OCI-M1 (cell line): ENCODE measurements around the gene RGL3.
"Not testable (repeated sequence)": the region's sequence is repeated elsewhere in the genome, so short reads cannot be mapped to it uniquely, and the experiment has no call there.

Source experiments
- DNase-seq: peaks from one replicate; lab custom pipeline; 2025; lab: John Stamatoyannopoulos, UW

RGL3 gene

DNA sequence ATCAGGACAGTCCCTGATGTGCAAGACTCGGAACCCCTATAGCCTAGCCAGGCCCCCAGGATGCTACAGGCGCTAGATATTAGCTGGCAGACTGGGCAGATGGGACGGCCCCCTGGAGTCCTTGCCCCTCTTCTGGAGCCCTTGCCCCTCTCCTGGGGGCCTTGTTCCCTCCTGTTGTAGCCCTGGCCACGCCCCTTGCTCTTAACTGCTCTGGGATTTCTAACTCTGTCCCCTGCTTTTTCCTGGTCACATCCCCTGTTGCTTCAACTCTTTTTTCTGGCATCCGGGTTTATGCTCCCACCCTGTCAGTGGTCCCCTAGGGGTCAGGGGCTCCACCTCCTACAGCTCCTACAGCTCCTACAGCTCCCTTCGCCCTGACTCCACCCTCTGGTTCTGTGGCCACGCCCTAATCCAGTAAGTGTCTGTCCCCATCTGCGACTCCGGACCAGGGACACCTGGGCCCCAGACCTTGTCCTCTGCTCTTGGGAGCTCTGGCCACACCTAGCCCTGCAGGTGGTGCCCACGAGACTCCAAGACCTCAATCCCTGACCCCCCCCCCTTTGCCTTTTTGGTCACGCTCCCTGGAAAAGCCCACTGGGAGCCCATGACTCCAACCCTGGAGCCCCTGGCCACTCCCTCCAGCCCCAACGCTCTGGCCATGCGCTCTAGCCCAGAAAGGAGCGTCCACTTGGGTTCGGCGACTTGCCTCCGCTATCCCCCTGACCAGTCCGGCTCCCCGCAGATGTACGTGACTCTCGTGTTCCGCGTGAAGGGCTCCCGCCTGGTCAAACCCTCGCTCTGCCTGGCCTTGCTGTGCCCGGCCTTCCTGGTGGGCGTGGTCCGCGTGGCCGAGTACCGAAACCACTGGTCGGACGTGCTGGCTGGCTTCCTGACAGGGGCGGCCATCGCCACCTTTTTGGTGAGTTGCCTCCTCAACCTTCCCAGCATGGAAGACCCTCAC is 57.1 kb downstream of the RGL3 start:
- DNase-seq = no peak

DNA sequence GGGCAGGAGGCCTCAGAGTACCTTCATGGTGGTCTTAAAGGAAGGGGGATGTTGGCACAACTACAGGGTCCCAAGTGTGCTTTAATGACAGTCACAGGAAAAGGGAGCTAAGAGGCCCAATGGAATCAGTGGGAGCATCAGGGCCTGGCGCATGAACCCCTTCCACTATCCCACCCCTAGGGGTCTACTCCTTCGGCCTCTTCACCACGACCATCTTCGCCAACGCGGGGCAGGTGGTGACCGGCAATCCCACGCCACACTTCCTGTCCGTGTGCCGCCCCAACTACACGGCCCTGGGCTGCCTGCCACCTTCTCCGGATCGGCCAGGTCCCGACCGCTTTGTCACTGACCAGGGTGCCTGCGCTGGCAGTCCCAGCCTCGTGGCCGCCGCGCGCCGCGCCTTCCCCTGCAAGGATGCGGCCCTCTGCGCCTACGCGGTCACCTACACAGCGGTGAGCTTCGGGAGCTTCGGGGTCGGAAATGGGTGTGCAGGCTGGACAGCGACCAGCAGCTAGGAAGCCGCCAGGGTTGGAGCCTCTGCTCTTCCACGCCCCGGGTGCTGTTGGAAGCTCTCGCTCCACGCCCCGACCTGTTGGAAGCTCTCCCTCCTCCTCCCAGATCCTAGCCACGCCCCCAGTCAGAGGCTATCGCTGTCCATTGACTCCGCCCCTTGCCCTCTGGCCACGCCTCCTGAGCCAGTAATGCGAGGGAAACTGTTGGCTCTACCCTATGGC is 57.9 kb downstream of the RGL3 start:
- peak; percentile 70 for DNase-seq

DNA sequence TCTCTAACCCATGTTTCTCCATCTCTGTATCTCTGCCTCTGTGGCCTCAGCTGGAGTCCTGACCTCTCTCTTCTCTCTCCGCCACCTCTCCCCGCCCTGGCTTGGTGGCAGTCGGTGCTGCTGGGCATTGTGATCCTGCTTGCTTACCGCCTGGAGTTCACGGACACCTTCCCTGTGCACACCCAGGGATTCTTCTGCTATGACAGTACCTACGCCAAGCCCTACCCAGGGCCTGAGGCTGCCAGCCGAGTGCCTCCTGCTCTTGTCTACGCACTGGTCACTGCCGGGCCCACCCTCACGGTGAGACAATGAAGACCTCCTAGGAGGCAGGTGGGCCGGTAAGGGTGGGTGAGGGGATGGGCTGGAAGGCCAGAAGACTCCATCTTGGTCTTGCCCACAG is 59.7 kb downstream of the RGL3 start:
- DNase-seq = no peak

DNA sequence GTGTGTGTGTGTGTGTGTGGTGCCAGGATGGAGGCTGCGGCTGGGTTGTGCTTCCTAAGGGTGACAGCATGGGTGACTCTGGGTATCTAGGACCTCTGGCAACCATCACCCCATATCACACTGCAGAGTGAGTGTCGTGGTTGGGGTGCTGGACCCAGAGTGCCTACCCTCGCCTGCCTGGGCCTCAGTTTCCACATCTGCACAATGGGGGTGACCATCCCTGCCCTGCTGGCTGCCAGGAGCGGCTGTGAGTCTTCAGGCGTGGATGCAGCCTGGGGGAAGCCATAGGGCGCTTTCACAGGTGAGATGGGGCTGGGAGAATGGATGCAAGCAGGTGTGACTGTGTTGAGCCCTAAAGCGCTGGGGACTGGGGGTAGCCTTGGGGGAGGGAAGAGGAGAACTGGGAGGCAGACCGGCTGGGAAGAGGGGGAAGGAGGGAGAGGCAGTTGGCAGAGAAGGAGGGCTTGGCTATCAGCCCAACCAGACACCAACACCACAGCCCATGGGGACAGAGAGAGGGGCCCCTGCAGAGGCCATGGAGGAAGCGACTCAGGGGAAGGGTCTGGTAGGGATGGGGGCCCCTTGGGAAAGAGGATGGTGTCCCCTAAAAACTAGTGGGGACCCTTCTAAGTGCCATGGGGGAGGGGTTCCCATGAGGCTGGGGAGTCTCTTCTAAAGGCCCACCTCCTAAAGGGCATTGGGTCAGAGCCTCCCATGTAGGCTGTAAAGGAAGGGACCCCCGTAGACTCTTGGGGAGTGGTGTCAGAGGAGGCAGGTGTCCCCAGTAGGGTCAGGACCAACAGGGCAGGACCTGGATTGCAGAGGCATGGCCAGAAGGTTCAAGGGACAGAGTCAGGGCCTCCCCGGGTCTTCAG is 62.2 kb downstream of the RGL3 start:
- no peak for DNase-seq

DNA sequence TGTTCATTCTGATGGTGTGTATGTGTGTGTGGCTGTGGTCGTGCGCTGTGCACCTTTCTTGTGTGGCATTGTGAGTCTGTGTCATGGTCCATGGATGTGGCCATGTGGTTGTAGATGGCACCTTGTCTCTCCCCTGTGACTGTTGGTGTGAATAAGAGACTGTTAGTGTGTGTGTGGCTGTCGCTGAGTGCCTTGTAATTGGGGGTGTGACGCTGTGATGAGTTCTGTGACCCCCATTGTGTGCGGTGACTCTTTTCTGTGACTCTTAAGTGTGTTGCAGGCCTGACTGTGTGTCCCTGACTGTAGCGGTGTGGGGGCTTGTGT is 63.1 kb downstream of the RGL3 start:
- DNase-seq = no peak

DNA sequence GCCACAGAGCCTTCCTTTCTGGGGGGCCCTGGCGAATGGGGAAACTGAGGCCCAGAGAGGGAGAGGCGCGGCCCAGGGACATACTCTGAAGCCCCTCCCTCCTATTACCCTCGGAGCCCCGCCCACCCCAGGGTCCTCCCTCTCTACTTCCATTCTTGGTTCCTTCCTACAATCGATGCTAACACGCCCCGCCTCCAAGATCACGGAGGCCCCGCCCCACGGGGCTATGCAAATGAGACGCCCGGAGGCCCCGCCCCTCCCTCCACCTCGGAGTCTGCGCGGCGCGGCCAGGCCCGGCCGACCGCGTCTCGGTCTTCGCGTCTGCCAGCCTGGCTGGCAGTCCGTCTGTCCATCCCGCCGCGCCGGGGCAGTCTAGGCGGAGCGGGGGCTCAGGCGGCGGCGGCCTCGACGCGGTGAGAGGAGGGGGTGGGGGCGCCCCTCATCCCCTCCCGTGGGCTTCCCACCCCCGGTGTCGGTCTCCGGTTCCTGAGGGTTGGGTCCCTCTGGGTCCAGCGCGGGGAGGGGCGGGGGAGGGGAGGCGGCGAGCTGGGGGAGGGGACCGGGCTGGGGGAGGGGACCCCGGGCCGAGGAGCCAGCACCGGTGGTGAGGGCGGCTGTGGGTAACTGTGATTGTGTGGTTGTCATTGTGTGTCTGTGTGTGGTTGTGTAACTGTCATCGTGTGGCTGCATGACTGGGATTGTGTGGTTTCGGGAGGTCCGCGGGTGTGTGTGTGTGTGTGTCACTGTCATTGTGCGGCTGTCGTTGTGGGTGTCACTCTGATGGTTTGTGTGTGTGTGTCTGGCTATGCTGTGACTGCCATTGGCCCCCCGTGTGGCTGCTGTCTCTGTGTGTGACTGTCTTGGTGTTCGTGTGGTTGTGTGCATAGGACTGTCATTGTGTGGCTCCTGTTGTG is 63.7 kb downstream of the RGL3 start, which contains the start of gene PLPPR2:
PLPPR2 (plus strand) TSS at position 273 of the 914 bp plus-strand sequence. CDS start 2,242 bp downstream, outside the sequence.
- peak; percentile 100 for DNase-seq

DNA sequence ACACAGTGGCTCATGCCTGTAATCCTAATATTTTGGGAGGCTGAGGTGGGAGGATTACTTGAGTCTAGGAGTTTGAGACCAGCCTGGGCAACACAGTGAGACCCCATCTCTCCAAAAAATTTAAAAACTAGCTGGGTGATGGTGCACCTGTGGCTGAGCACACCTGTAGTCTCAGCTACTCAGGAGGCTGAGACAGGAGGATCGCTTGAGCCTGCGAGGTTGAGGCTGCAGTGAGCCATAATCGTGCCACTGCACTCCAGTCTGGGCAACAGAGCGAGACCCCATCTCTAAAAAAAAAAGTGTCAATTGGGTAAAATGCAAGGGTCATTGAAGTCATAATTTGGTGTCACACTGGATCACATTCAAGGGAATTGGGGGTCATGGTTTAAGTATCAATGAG is 65.0 kb downstream of the RGL3 start:
- DNase-seq = not testable (repeated sequence)

DNA sequence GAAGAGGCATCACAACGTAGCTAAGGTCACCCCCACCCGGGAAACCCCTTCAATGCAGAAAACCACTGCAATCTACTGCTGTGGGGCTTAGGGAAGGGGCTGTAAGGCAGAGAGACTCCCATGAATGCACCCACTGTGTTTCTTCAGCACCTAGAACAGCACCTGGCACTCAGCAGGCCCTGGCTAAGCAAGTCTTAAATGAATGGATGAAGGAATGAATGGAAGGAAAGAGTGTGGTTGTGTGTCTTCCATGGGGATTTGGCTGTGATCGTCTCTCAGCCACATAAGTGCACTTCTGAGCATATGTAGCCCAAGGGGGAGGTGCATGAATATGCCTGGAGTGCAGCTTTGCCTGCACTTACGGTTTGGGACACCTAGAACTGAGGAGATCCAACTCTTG is 69.9 kb downstream of the RGL3 start:
- no peak for DNase-seq

DNA sequence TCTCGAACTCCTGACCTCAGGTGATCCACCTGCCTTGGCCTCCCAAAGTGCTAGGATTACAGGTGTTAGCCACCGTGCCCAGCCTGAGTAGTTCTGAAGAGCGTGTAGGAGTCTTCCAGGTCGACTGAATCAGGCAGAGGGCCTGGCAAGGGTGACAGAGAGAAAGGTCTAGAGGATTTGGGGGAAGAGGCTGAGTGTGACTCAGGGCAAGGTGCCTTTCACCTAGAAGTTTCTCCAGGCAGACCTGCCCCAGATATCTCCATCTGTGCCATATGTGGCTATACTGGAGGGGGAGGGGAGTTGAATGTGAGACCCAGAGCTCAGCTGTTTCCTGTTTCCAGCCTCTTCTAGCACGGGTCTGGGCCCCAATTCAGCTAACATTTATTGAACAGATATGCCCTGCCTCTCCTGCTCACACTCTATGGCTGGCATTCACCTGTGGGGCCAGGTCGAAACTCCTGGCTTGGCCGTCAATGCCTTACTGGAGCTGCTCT is 71.5 kb downstream of the RGL3 start:
- no peak for DNase-seq

DNA sequence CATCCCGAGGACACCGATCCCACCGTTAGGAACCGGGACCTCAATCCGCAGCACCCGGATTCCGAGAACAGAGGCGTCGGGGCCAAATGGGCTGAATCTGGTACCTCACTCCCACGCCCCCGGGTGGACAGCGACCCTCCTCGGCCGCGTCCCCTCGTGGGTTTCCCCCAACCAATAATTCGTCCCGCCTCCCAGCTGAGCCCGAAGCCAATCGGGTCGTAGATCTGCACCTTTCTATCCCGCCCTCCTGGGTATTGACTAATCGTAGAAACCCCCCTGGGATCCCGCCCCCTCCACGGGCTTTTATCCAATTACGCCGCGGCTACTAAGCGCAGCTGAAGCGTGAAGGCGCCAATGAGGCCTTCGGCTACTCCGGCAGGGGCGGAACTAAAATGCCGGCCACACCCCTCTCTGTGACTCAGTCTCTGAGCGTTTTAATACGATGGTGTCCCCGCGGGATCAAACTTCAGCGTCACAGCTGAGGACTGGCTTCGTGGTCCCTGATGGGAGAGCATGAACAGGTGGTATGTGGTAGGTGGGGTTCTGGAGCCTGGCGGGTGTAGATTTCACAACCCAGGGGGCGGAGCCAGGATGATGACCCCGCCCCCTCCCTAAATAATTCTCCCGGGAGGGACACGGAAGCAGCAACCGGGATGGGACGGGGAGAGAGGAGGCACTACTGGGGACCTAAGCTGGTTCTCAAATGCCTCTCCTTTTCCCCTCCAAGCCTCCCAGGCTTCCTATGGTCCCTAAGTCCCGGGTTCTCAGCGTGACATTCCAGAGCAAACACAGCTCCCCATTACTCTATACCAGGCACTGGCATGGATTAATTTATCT is 72.8 kb downstream of the RGL3 start, which contains the start of the genes CCDC159 and TMEM205:
CCDC159 (plus strand) TSS at position 416 of the 837 bp plus-strand sequence; CDS start at position 504, 88 bp downstream.
TMEM205 (minus strand) TSS at position 165 of the 837 bp plus-strand sequence. CDS start 649 bp downstream, outside the sequence.
- peak; percentile 100 for DNase-seq

DNA sequence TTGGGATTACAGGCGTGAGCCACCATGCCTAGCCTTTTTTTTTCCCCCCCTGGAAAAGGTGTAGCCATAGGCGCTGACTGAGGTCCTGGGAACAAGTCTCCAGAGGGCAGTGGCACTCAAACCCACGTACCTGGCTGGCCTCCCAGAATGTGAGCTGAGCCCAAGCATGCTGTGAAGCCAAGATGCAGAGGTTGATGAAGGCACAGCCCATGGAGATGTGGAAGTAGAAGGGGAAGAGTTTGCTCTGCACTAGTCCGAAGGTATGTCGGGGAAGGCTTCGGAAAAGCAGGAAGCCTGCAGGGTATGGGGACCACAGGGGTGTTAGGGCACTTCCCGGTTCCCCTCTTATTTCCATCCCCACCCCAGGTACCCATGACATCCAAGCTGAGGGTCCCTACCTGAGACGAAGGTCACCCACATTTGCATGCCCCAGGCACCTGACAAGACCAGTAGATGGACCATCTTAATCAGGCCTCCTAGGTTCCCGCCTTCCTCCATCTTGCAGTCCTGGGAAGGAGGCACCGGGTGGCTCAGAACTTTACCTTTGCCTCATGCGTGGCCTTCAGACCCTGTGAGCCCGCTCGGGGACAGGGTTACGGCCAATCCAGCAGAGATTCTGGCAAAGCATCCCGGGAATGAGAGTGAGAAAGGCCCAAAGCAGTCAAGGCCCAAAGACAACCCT is 73.9 kb downstream of the RGL3 start:
- DNase-seq = no peak
